HCT116 (cell line): ENCODE measurements around the gene ROBO1. TPM values are rescaled to one million over a fixed set of nuclear protein-coding genes. Genes with fewer than 3 reads are reported as not detected.

Experiments
- ATAC-seq: fragments of 200-7000 bp; cut with Tn5 transposase; 2 replicates; pipeline ENCODE4 v1.9.1; 2020; ENCODE audit warnings: mild to moderate bottlenecking, moderate library complexity
- BruUV-seq: library from RNA; stranded (reverse); fragments of 400-500 nt; replicated peaks from 2 replicates; lab custom pipeline; 2021; lab: Mats Ljungman, UMichigan
- CTCF ChIA-PET: fragments of 300-600 bp; sonication (Branson Sonifier 250); formaldehyde crosslinking; loops from one replicate; lab custom pipeline; 2021; ENCODE audit warnings: antibody characterized with exemption; lab: Charles Lee
- POLR2A ChIA-PET: fragments of 300-600, 350-600 bp; sonication (Branson Sonifier 250); formaldehyde crosslinking; loops from one replicate; lab custom pipeline; 2021; ENCODE audit warnings: antibody characterized with exemption; lab: Charles Lee
- RAD21 ChIA-PET, 2 experiments: fragments of 300-600 bp; sonication (Branson Sonifier 250); formaldehyde crosslinking; loops; one replicate each; lab custom pipeline; 2023; ENCODE audit warnings: low total read pairs in 2 of 2; ENCODE audit not compliant: uncharacterized antibody in 2 of 2, unreplicated experiment in 2 of 2, low non-redundant PET in 1 of 2; lab: Charles Lee
- DNase-seq: peaks from one replicate; pipeline ENCODE4 v3.0.0-alpha.2; 2010; ENCODE audit warnings: low read depth, low spot score
- H2AFZ ChIP-seq: fragments of 200-600 bp; shearing (Covaris generic), sonication (generic); 2 replicates; pipeline ENCODE4 v1.6.1; 2017; ENCODE audit warnings: low read depth, mixed run types, mixed read lengths, antibody characterized with exemption, low read length; ENCODE audit not compliant: poor library complexity, severe bottlenecking
- H3K27ac ChIP-seq: 2 replicates; pipeline ENCODE4 v1.5.1; 2012; ENCODE audit warnings: low read depth, low read length
- H3K27me3 ChIP-seq: fragments of 200-600 bp; sonication (generic); 2 replicates; pipeline ENCODE4 v1.6.1; 2016; ENCODE audit warnings: mixed run types, low read length, mixed read lengths; ENCODE audit not compliant: insufficient read depth
- H3K36me3 ChIP-seq, 2 experiments: fragments of 200-500 bp in 1 of 2; fragments of 200-600 bp in 1 of 2; sonication (Bioruptor generic) in 1 of 2; sonication (generic) in 1 of 2; 2 replicates each; pipeline versions ENCODE4 v1.5.1 to v1.6.1; 2014 to 2016; ENCODE audit warnings: low read length in 2 of 2, inconsistent platforms in 1 of 2, mixed read lengths in 1 of 2, mixed run types in 1 of 2; ENCODE audit not compliant: insufficient read depth in 2 of 2, control insufficient read depth in 1 of 2
- H3K4me1 ChIP-seq, 2 experiments: fragments of 200-600 bp in 1 of 2; sonication (generic) in 1 of 2; 2 replicates each; pipeline versions ENCODE4 v1.5.1 to v1.6.1; 2012 to 2017; ENCODE audit warnings: low read length in 2 of 2, inconsistent platforms in 1 of 2, mild to moderate bottlenecking in 1 of 2, mixed read lengths in 1 of 2, mixed run types in 1 of 2, moderate library complexity in 1 of 2; ENCODE audit not compliant: insufficient read depth in 2 of 2, control insufficient read depth in 1 of 2
- H3K4me2 ChIP-seq: fragments of 200-600 bp; sonication (generic); 2 replicates; pipeline ENCODE4 v1.6.1; 2017; ENCODE audit warnings: mixed run types, low read length, mixed read lengths
- H3K4me3 ChIP-seq, 2 experiments: fragments of 200-600 bp in 1 of 2; sonication (generic) in 1 of 2; replicated peaks in 1 of 2; 2 replicates each; pipeline ENCODE4 v1.5.1; 2011 to 2016; ENCODE audit warnings: low read length in 2 of 2, control low read depth in 1 of 2, low read depth in 1 of 2, mild to moderate bottlenecking in 1 of 2, mixed read lengths in 1 of 2, mixed run types in 1 of 2
- H3K79me2 ChIP-seq: fragments of 200-600 bp; sonication (generic); 2 replicates; pipeline ENCODE4 v1.6.1; 2017; ENCODE audit warnings: mild to moderate bottlenecking, mixed run types, low read length, moderate library complexity, mixed read lengths; ENCODE audit not compliant: insufficient read depth
- H3K9ac ChIP-seq: fragments of 200-600 bp; sonication (generic); 2 replicates; pipeline ENCODE4 v1.6.1; 2016; ENCODE audit warnings: low read length, mixed read lengths
- H3K9me2 ChIP-seq: fragments of 200-600 bp; sonication (generic), shearing (Covaris generic); 2 replicates; pipeline ENCODE4 v1.6.1; 2017; ENCODE audit warnings: mixed run types, mild to moderate bottlenecking, moderate library complexity; ENCODE audit not compliant: insufficient read depth
- H3K9me3 ChIP-seq, 2 experiments: fragments of 200-500 bp in 1 of 2; fragments of 200-600 bp in 1 of 2; sonication (Bioruptor generic) in 1 of 2; sonication (generic) in 1 of 2; 2 replicates each; pipeline ENCODE4 v1.6.1; 2014 to 2017; ENCODE audit warnings: low read length in 2 of 2, mixed read lengths in 2 of 2, inconsistent platforms in 1 of 2, low read depth in 1 of 2, mild to moderate bottlenecking in 1 of 2, mixed run types in 1 of 2, moderate library complexity in 1 of 2; ENCODE audit not compliant: control insufficient read depth in 1 of 2, insufficient read depth in 1 of 2
- H4K20me1 ChIP-seq: fragments of 200-600 bp; sonication (generic), shearing (Covaris generic); 2 replicates; pipeline ENCODE4 v1.6.1; 2017; ENCODE audit warnings: mixed run types, mild to moderate bottlenecking, moderate library complexity; ENCODE audit not compliant: insufficient read depth
- ATF3 ChIP-seq: IDR thresholded peaks from 2 replicates; pipeline ENCODE4 v1.6.1; 2012
- CBX3 ChIP-seq: IDR thresholded peaks from 2 replicates; pipeline ENCODE4 v1.6.1; 2012; ENCODE audit warnings: low read depth
- CEBPB ChIP-seq: IDR thresholded peaks from 2 replicates; pipeline ENCODE4 v1.6.1; 2012; ENCODE audit warnings: low read depth
- CTCF ChIP-seq, 3 experiments: fragments of 200-600 bp in 1 of 3; sonication (generic) in 1 of 3; IDR thresholded peaks in 2 of 3; conservative IDR thresholded peaks in 1 of 3; 2 replicates each; pipeline ENCODE4 v1.5.1; 2012 to 2017; ENCODE audit warnings: low read depth in 2 of 3, low read length in 2 of 3, antibody characterized with exemption in 1 of 3, borderline replicate concordance in 1 of 3, control low read depth in 1 of 3, mild to moderate bottlenecking in 1 of 3, mixed read lengths in 1 of 3, mixed run types in 1 of 3, moderate library complexity in 1 of 3; ENCODE audit not compliant: insufficient read depth in 1 of 3
- EGR1 ChIP-seq: IDR thresholded peaks from 2 replicates; pipeline ENCODE4 v1.6.1; 2012; ENCODE audit warnings: low read depth
- EZH2phosphoT487 ChIP-seq: fragments of 200-600 bp; IDR thresholded peaks from 2 replicates; pipeline ENCODE4 v1.6.1; 2018; ENCODE audit warnings: antibody characterized with exemption, borderline replicate concordance
- FOSL1 ChIP-seq: IDR thresholded peaks from 2 replicates; pipeline ENCODE4 v1.6.1; 2012; ENCODE audit warnings: low read depth
- JUND ChIP-seq: IDR thresholded peaks from 2 replicates; pipeline ENCODE4 v1.6.1; 2012
- MAX ChIP-seq: IDR thresholded peaks from 2 replicates; pipeline ENCODE4 v1.6.1; 2012
- POLR2A ChIP-seq: IDR thresholded peaks from 2 replicates; pipeline ENCODE4 v1.7.0; 2011; ENCODE audit warnings: borderline replicate concordance; ENCODE audit not compliant: insufficient read depth, insufficient read length; ENCODE audit errors: extremely low read depth
- POLR2AphosphoS5 ChIP-seq: IDR thresholded peaks from 2 replicates; pipeline ENCODE4 v1.6.1; 2011; ENCODE audit warnings: mild to moderate bottlenecking, low read depth, low read length, moderate library complexity
- REST ChIP-seq: IDR thresholded peaks from 2 replicates; pipeline ENCODE4 v1.6.1; 2012; ENCODE audit warnings: low read depth
- SIN3A ChIP-seq: IDR thresholded peaks from 2 replicates; pipeline ENCODE4 v1.6.1; 2012; ENCODE audit warnings: low read depth
- SP1 ChIP-seq: IDR thresholded peaks from 2 replicates; pipeline ENCODE4 v1.6.1; 2012; ENCODE audit warnings: low read depth
- SRF ChIP-seq: IDR thresholded peaks from 2 replicates; pipeline ENCODE4 v1.6.1; 2012; ENCODE audit warnings: low read depth
- TCF7L2 ChIP-seq: IDR thresholded peaks from 2 replicates; pipeline ENCODE4 v1.7.0; 2011; ENCODE audit warnings: borderline replicate concordance, inconsistent platforms; ENCODE audit not compliant: insufficient read depth, insufficient read length; ENCODE audit errors: extremely low read depth
- YY1 ChIP-seq: IDR thresholded peaks from 2 replicates; pipeline ENCODE4 v1.6.1; 2011; ENCODE audit warnings: low read length, low read depth, moderate library complexity, mild to moderate bottlenecking; ENCODE audit not compliant: insufficient replicate concordance; ENCODE audit errors: extremely low read depth
- ZNF274 ChIP-seq: fragments of 200-500 bp; sonication (Bioruptor generic); IDR thresholded peaks from 2 replicates; pipeline ENCODE4 v1.6.1; 2014; ENCODE audit warnings: mild to moderate bottlenecking, low read depth, low read length, inconsistent platforms
- intact Hi-C: fragments of 100-400 bp; cut with micrococcal nuclease; formaldehyde crosslinking; loops from 2 replicates; pipeline ENCODE4 v1.10.0; 2022
- total RNA-seq: library from RNA; stranded (reverse); gene quantifications from one replicate; pipeline ENCODE4 v1.2.1, GENCODE V29; 2021; ENCODE audit not compliant: unreplicated experiment

The ROBO1 gene
- total RNA-seq, 1 experiment from 2014 or later = 0.27 TPM

- ChIA-PET RAD21 (no interaction called here), POLR2A (no interaction called here), CTCF (no interaction called here)
- Histone ChIP-seq H3K9ac (no peak overlapping the region), H3K27me3 (no peaks in the 10 kb centered on the region), H2AFZ (no peak overlapping the region), H3K9me2 (no peaks in the 10 kb centered on the region), H3K79me2 (no peaks in the 10 kb centered on the region), H3K36me3 (no peaks in the 10 kb centered on the region), H4K20me1 (no peaks in the 10 kb centered on the region), H3K9me3 (peaks cover 5 to 6% of the 10 kb centered on the region in 2 experiments; a peak in 2 of 4 replicates), H3K4me2 (no peak overlapping the region), H3K27ac (no peak overlapping the region), H3K4me1 (no peaks in the 10 kb centered on the region), H3K4me3 (no peak overlapping the region)
- BruUV-seq = no TSS peak
- intact Hi-C loops = no loop called here
- DNase-seq = no peak
- no peak for ATAC-seq
- TF ChIP-seq SP1 (no peak), CTCF (IDR thresholded peaks at IDR 0.05 in 2 of 3, conservative IDR thresholded peaks at IDR 0.05 in 1 of 3; ENCODE audit: borderline replicate concordance in 1 of 3, insufficient read depth in 1 of 3, low read depth in 2 of 3, low read length in 2 of 3) (no peak), TCF7L2 (no peak), EZH2phosphoT487 (no peak), SIN3A (no peak), CBX3 (no peak), JUND (no peak), MAX (no peak), SRF (no peak), POLR2A (no peak), REST (no peak), EGR1 (no peak), POLR2AphosphoS5 (no peak), ATF3 (no peak), ZNF274 (no peak), YY1 (no peak), CEBPB (no peak), FOSL1 (no peak)
Measured at GRCh38 chr3:79057756-79058155, 710.0 kb downstream of the ROBO1 start.
